ENCODE results near the gene BTF3L4. TPM values are rescaled to one million over a fixed set of nuclear protein-coding genes. Genes with fewer than 3 reads are reported as not detected.
A peak's percentile ranks its signal among the peaks of the same experiment; 100 is the strongest.
"Not testable (repeated sequence)": the region's sequence is repeated elsewhere in the genome, so short reads cannot be mapped to it uniquely, and the experiment has no call there.

Gene BTF3L4
- total and polyA plus RNA-seq, 11 donors = 25.4 to 48.2 (median 33.1) TPM

GRCh38 chr1:52080014-52080415 lies 23.9 kb downstream of the BTF3L4 start:
- no peaks in the 10 kb centered on the region for H3K9me3 ChIP-seq
- no peaks in the 10 kb centered on the region for H3K27me3 ChIP-seq
- intact Hi-C loops (cut with DNase I) = no loop called here
- no peaks in the 10 kb centered on the region for H3K4me1 ChIP-seq
- WGBS, 4 donors = 87 to 93% (median 91%) methylated on average over 3 of the region's 3 CpGs
- TF ChIP-seq POLR2A (IDR thresholded peaks at IDR 0.05) (no peak), CTCF (IDR thresholded peaks at IDR 0.05) (no peak)
- ATAC-seq (no peak), DNase-seq (no peak)
- H3K4me3 ChIP-seq = no peak overlapping the region
- H3K27ac ChIP-seq = no peak overlapping the region
- H3K36me3 ChIP-seq = peaks cover 0 to 52% (median 16%) of the 10 kb centered on the region in 9 donors

GRCh38 chr1:52087892-52088291 lies 31.8 kb downstream of the BTF3L4 start:
- H3K27ac ChIP-seq; intact Hi-C loops (cut with DNase I); ATAC-seq; H3K4me1 ChIP-seq; H3K4me3 ChIP-seq; H3K9me3 ChIP-seq; DNase-seq; H3K27me3 ChIP-seq: not testable (repeated sequence)
- H3K36me3 ChIP-seq = peaks cover 0 to 73% (median 65%) of the 10 kb centered on the region in 9 donors

GRCh38 chr1:52094300-52094699 lies 38.2 kb downstream of the BTF3L4 start:
- 86 to 95% (median 94%) methylated on average over 7 of the region's 7 CpGs for WGBS, 4 donors

GRCh38 chr1:52096216-52096615 lies 40.1 kb downstream of the BTF3L4 start:
- H3K4me1 ChIP-seq = no peaks in the 10 kb centered on the region
- TF ChIP-seq POLR2A (IDR thresholded peaks at IDR 0.05) (no peak), CTCF (IDR thresholded peaks at IDR 0.05) (no peak)
- ATAC-seq = no peak
- H3K9me3 ChIP-seq = no peaks in the 10 kb centered on the region
- H3K27me3 ChIP-seq = no peaks in the 10 kb centered on the region
- no peak overlapping the region for H3K27ac ChIP-seq
- H3K4me3 ChIP-seq = peak overlapping the region in 1 of 12 donors; percentile 12
- DNase-seq = no peak
- intact Hi-C loops (cut with DNase I) = no loop called here
- 67 to 82% (median 72%) methylated on average over 8 of the region's 8 CpGs for WGBS, 4 donors
- H3K36me3 ChIP-seq = peaks cover 0 to 6% (median 0%) of the 10 kb centered on the region in 9 donors

More at GRCh38 chr1:52094300-52094699, 38.2 kb downstream of the BTF3L4 start:
- intact Hi-C loops (cut with DNase I); H3K4me1 ChIP-seq; H3K9me3 ChIP-seq; DNase-seq; H3K27me3 ChIP-seq; ATAC-seq; H3K4me3 ChIP-seq; H3K27ac ChIP-seq: not testable (repeated sequence)
- H3K36me3 ChIP-seq = peaks cover 0 to 24% (median 17%) of the 10 kb centered on the region in 9 donors

GRCh38 chr1:52098139-52098871 lies 42.2 kb downstream of the BTF3L4 start:
- DNase-seq = no peak
- intact Hi-C loops (cut with DNase I) = no loop called here
- WGBS, 4 donors = 69 to 76% (median 71%) methylated on average over 8 of the region's 8 CpGs
- Histone ChIP-seq H3K36me3 (no peaks in the 10 kb centered on the region), H3K4me1 (no peaks in the 10 kb centered on the region), H3K9me3 (no peaks in the 10 kb centered on the region), H3K27me3 (no peaks in the 10 kb centered on the region), H3K4me3 (no peak overlapping the region), H3K27ac (no peak overlapping the region)
- no peak for TF ChIP-seq CTCF (IDR thresholded peaks at IDR 0.05)
- TF ChIP-seq POLR2A (IDR thresholded peaks at IDR 0.05) = no peak
- no peak for ATAC-seq
